ENCODE results near the gene PXYLP1. TPM values are rescaled to one million over a fixed set of nuclear protein-coding genes. Genes with fewer than 3 reads are reported as not detected.

Gene PXYLP1
- total RNA-seq, 2 donors from 2014 or later = 7.5 to 14.5 TPM

DNA sequence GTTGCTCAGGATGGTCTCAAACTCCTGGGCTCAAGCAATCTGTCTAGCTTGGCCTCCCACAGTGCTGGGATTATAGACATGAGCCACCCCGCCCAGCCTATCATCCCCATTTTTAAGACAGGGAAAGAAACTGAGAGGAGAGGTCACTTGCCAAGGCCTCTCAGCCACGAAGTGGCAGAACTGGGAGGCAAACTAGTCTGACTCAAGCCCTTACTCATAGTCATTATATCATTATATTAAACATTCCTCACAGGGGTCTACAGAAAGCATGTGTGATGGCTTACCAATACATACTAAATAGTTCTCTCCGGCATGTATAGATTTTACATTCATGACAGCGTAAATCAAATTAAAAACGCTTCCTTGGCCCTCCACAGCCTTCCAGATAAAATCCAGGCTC lies 74.7 kb downstream of the PXYLP1 start:
- DNase-seq (ENCODE audit: low spot score) = no peak
- no peaks in the 10 kb centered on the region for H3K9me3 ChIP-seq
- no peaks in the 10 kb centered on the region for H3K36me3 ChIP-seq
- H3K4me1 ChIP-seq = peaks cover 0 to 11% of the 10 kb centered on the region in 2 donors
- no peak overlapping the region for H3K27ac ChIP-seq
- TF ChIP-seq, protein P1, sequence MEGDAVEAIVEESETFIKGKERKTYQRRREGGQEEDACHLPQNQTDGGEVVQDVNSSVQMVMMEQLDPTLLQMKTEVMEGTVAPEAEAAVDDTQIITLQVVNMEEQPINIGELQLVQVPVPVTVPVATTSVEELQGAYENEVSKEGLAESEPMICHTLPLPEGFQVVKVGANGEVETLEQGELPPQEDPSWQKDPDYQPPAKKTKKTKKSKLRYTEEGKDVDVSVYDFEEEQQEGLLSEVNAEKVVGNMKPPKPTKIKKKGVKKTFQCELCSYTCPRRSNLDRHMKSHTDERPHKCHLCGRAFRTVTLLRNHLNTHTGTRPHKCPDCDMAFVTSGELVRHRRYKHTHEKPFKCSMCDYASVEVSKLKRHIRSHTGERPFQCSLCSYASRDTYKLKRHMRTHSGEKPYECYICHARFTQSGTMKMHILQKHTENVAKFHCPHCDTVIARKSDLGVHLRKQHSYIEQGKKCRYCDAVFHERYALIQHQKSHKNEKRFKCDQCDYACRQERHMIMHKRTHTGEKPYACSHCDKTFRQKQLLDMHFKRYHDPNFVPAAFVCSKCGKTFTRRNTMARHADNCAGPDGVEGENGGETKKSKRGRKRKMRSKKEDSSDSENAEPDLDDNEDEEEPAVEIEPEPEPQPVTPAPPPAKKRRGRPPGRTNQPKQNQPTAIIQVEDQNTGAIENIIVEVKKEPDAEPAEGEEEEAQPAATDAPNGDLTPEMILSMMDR (IDR thresholded peaks at IDR 0.05) = no peak
- no peak overlapping the region for H3K4me3 ChIP-seq
- no peaks in the 10 kb centered on the region for H3K27me3 ChIP-seq

DNA sequence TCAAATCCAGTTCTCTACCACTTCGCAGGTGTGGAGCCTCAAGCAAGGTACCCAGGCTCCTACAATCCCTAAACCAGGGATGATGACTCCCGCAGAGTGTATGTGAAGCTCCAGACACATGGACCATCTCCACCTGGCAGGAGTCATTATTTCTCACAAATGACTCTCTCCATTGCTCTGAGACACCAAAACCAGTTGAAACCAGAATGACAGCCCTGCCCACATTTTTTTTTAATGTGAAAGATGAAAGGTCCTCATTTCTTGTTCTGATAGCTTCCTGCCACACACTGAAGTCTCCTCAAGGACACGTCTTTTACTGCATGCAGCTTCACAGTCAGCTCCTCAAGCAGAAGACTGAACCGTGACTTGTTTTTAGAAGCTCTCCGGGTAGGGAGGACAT lies 75.3 kb downstream of the PXYLP1 start:
- no peak overlapping the region for H3K27ac ChIP-seq
- no peaks in the 10 kb centered on the region for H3K9me3 ChIP-seq
- no peaks in the 10 kb centered on the region for H3K27me3 ChIP-seq
- peaks cover 0 to 12% of the 10 kb centered on the region in 2 donors for H3K4me1 ChIP-seq
- peak; percentile 1 for DNase-seq (ENCODE audit: low spot score)
- no peaks in the 10 kb centered on the region for H3K36me3 ChIP-seq
- H3K4me3 ChIP-seq = no peak overlapping the region
- TF ChIP-seq, protein P1 (IDR thresholded peaks at IDR 0.05) = no peak

DNA sequence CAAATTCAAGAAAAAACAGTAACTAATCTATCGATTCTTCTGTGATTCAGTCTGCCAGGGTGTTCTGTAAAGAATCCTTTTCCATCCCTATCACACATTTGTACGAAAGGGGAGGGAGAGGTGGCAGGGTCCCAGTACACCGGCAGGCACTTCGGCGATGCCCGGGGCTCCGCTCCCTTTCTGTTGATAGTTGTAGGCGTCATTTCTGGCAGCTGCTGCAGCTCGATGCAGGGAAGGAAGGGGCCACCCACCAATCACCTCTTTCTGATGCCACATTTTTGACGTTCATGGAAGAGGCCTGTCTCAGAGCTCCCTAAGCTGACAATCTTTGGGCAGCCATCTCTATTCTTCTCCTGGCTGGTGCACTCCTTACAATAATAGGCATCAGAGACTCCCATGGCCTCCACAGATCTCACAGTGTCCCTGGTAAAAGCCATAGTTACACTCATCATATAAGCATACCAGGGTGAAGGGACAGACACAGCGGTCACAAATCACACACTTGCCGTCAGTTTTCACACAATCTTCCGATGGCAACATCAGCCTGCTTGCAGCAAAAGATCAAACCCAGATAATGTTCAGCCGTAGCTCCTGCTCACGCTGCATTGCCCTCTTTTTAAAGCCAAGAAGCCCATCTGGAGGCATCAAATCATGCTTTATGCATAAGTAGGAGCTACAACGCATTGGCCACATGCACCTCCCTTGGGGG lies 75.9 kb downstream of the PXYLP1 start:
- peaks cover 0 to 16% of the 10 kb centered on the region in 2 donors for H3K4me1 ChIP-seq
- H3K36me3 ChIP-seq = no peaks in the 10 kb centered on the region
- TF ChIP-seq, protein P1 (IDR thresholded peaks at IDR 0.05) = no peak
- H3K9me3 ChIP-seq = no peaks in the 10 kb centered on the region
- no peak overlapping the region for H3K27ac ChIP-seq
- H3K27me3 ChIP-seq = no peaks in the 10 kb centered on the region
- H3K4me3 ChIP-seq = no peak overlapping the region
- DNase-seq (ENCODE audit: low spot score) = peak; percentile 43

DNA sequence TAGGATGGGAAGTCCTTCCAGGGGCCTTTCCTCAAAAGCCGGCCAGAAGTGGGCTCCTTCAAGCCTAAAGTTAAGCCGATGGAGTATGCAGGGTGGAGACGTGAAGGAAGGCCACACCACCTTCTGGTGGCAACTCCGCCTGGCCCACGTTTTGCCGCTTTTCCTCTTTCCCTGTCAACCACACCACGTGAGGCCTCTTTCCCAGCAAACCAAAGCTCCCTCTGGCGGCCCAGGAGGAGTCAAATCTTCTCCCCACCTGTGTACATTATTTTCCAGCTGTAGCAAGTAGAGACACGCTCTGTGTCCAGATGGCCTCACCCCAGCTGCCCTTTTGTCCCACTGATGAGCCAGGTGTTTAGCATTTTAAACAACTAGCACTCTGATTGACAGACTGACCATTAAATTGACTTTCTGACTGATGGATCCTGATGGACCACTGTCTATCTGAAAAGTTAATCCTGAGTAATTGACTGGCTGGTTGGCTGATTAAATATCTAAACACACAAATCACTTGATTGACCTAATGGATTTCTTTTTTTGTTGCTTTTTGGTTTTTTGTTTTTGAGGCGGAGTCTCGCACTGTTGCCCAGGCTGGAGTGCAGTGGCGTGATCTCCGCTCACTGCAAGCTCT lies 77.1 kb downstream of the PXYLP1 start:
- Histone ChIP-seq H3K36me3 (no peaks in the 10 kb centered on the region), H3K9me3 (no peaks in the 10 kb centered on the region), H3K27ac (no peak overlapping the region), H3K4me1 (peaks cover 0 to 20% of the 10 kb centered on the region in 2 donors), H3K4me3 (no peak overlapping the region), H3K27me3 (no peaks in the 10 kb centered on the region)
- TF ChIP-seq, protein P1 (IDR thresholded peaks at IDR 0.05) = peak; percentile 37 to 72
- peak; percentile 58 for DNase-seq (ENCODE audit: low spot score)

DNA sequence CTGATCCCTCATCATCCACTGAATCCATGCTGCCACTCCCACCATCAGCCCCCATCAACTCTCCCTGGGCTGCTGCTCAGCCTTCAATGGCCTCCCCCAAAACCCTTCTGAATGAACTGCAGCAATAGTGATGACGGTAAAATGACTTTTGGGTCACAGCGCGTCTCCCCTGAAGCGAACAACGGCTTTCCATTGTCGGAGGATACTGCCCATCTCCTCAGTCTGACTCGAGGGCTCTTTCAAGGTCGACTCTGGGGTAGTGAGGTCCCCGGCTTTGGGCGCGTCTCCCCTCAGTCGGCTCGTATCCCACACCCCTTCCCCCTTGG lies 79.5 kb downstream of the PXYLP1 start:
- Histone ChIP-seq H3K4me1 (peaks cover 0 to 20% of the 10 kb centered on the region in 2 donors), H3K9me3 (no peaks in the 10 kb centered on the region), H3K27me3 (no peaks in the 10 kb centered on the region), H3K4me3 (peak overlapping the region; percentile 54 to 67), H3K36me3 (no peaks in the 10 kb centered on the region), H3K27ac (peak overlapping the region; percentile 75 to 78)
- DNase-seq (ENCODE audit: low spot score) = no peak
- TF ChIP-seq, protein P1 (IDR thresholded peaks at IDR 0.05) = no peak
